ENCODE results near the gene AFDN.

GRCh38 chr6:167882244-167882643 lies 55.5 kb downstream of the AFDN start:
- no peak for TF ChIP-seq CTCF (IDR thresholded peaks at IDR 0.05; ENCODE audit: borderline replicate concordance, extremely low read depth, low read length, poor library complexity, severe bottlenecking)
- TF ChIP-seq EZH2 (IDR thresholded peaks at IDR 0.05; ENCODE audit: borderline replicate concordance, low read depth, low read length, severe bottlenecking), result no peak

All from DND-41 (cell line).